Common myeloid progenitor, CD34-positive (primary cell): ENCODE measurements around the gene JMJD6.
A peak's percentile ranks its signal among the peaks of the same experiment; 100 is the strongest.

Source experiments
- CTCF ChIA-PET: fragments of 350-600 bp; sonication (Branson Sonifier 250); formaldehyde crosslinking; loops from one replicate; lab custom pipeline; 2021; ENCODE audit warnings: antibody characterized with exemption; lab: Charles Lee
- POLR2A ChIA-PET: fragments of 350-600 bp; sonication (Branson Sonifier 250); formaldehyde crosslinking; loops from one replicate; lab custom pipeline; 2021; ENCODE audit warnings: antibody characterized with exemption; lab: Charles Lee
- DNase-seq, 3 donors: peaks; one replicate each; pipeline versions ENCODE4 v3.0.0 to v3.0.0-alpha.2; 2013
- H3K27ac ChIP-seq, 2 experiments: 1 replicate in 1 of 2; 2 replicates in 1 of 2; pipeline ENCODE4 v1.7.0; 2013; ENCODE audit warnings: inconsistent platforms in 2 of 2, low read length in 2 of 2, mild to moderate bottlenecking in 2 of 2, low read depth in 1 of 2, moderate library complexity in 1 of 2; ENCODE audit not compliant: severe bottlenecking in 2 of 2, insufficient read depth in 1 of 2, poor library complexity in 1 of 2
- H3K27me3 ChIP-seq, 5 experiments: replicated peaks in 2 of 5; 1 replicate in 3 of 5; 2 replicates in 2 of 5; pipeline versions ENCODE4 v1.6.1 to v1.7.0; 2013; ENCODE audit warnings: low read length in 4 of 5, mild to moderate bottlenecking in 2 of 5, moderate library complexity in 2 of 5, inconsistent platforms in 1 of 5; ENCODE audit not compliant: insufficient read depth in 5 of 5, control insufficient read depth in 4 of 5
- H3K36me3 ChIP-seq, 4 experiments: 1 replicate in 2 of 4; 2 replicates in 2 of 4; pipeline versions ENCODE4 v1.6.1 to v1.7.0; 2013; ENCODE audit warnings: low read length in 3 of 4, control low read depth in 1 of 4, mild to moderate bottlenecking in 1 of 4; ENCODE audit not compliant: control insufficient read depth in 4 of 4, insufficient read depth in 4 of 4
- H3K4me1 ChIP-seq, 4 experiments: 1 replicate in 3 of 4; 2 replicates in 1 of 4; pipeline versions ENCODE4 v1.6.1 to v1.7.1; 2013; ENCODE audit warnings: low read length in 3 of 4, mild to moderate bottlenecking in 3 of 4, control low read depth in 1 of 4, inconsistent platforms in 1 of 4, moderate library complexity in 1 of 4; ENCODE audit not compliant: control insufficient read depth in 4 of 4, insufficient read depth in 4 of 4; ENCODE audit errors: control extremely low read depth in 1 of 4
- H3K4me3 ChIP-seq, 7 experiments: 1 replicate in 4 of 7; 2 replicates in 3 of 7; pipeline versions ENCODE4 v1.5.1 to v1.7.0; 2013; ENCODE audit warnings: mild to moderate bottlenecking in 7 of 7, low read length in 6 of 7, moderate library complexity in 6 of 7, inconsistent platforms in 2 of 7, low read depth in 2 of 7, control low read depth in 1 of 7; ENCODE audit not compliant: insufficient read depth in 4 of 7, control insufficient read depth in 1 of 7; ENCODE audit errors: extremely low read depth in 1 of 7
- H3K9me3 ChIP-seq, 5 experiments: 1 replicate in 4 of 5; 2 replicates in 1 of 5; pipeline versions ENCODE4 v1.6.1 to v1.7.1; 2013; ENCODE audit warnings: low read length in 4 of 5, mild to moderate bottlenecking in 2 of 5, inconsistent platforms in 1 of 5, low read depth in 1 of 5, moderate library complexity in 1 of 5; ENCODE audit not compliant: control insufficient read depth in 4 of 5, insufficient read depth in 2 of 5; ENCODE audit errors: control extremely low read depth in 1 of 5
- whole genome bisulfite sequencing: methylation state at CpG from one replicate; pipeline ENCODE4 v1.1.5; 2013; ENCODE audit not compliant: insufficient coverage; 5-methylcytosine and 5-hydroxymethylcytosine counted together

JMJD6 gene

GRCh38 chr17:76685366-76685765, 41.0 kb downstream of the JMJD6 start:
- H3K4me3 ChIP-seq, result no peak overlapping the region
- no peak overlapping the region for H3K27ac ChIP-seq
- H3K4me1 ChIP-seq, result peaks cover 0 to 5% (median 1%) of the 10 kb centered on the region in 4 experiments
- no peak for DNase-seq
- POLR2A ChIA-PET, result no interaction called here
- no peaks in the 10 kb centered on the region for H3K27me3 ChIP-seq
- 96% methylated on average over 9 of the region's 12 CpGs for WGBS
- CTCF ChIA-PET, result interaction anchor here (0.9 to 2.8 kb wide), 2 partner anchors 28 to 127 kb away, joined by 3 to 11 read pairs; no protein-coding TSS in a partner anchor
- H3K36me3 ChIP-seq, result no peaks in the 10 kb centered on the region
- no peaks in the 10 kb centered on the region for H3K9me3 ChIP-seq

- H3K4me3 ChIP-seq, result no peak overlapping the region
- no peak overlapping the region for H3K27ac ChIP-seq
- 80% methylated on average over 3 of the region's 7 CpGs for WGBS
- CTCF ChIA-PET, result interaction anchor here (0.9 to 2.8 kb wide), 2 partner anchors 29 to 127 kb away, joined by 3 to 11 read pairs; no protein-coding TSS in a partner anchor
- DNase-seq, result no peak
- POLR2A ChIA-PET, result interaction anchor here (1.2 kb wide), 1 partner anchor 25 kb away, joined by 3 read pairs; no protein-coding TSS in a partner anchor
- H3K9me3 ChIP-seq, result no peaks in the 10 kb centered on the region
- H3K36me3 ChIP-seq, result no peaks in the 10 kb centered on the region
- H3K27me3 ChIP-seq, result no peaks in the 10 kb centered on the region
- H3K4me1 ChIP-seq, result peaks cover 0 to 5% (median 1%) of the 10 kb centered on the region in 4 experiments
Measured at GRCh38 chr17:76684756-76685155, 41.6 kb downstream of the JMJD6 start.

- Histone ChIP-seq H3K36me3 (no peaks in the 10 kb centered on the region), H3K9me3 (no peaks in the 10 kb centered on the region), H3K4me3 (no peak overlapping the region), H3K27me3 (no peaks in the 10 kb centered on the region), H3K4me1 (peaks cover 0 to 5% (median 1%) of the 10 kb centered on the region in 4 experiments), H3K27ac (no peak overlapping the region)
- ChIA-PET POLR2A (interaction anchor here (1.2 kb wide), 1 partner anchor 26 kb away, joined by 3 read pairs; no protein-coding TSS in a partner anchor), CTCF (interaction anchor here (1.0 to 2.8 kb wide), 3 partner anchors 13 to 30 kb away, joined by 3 to 11 read pairs (median 8); no protein-coding TSS in a partner anchor)
- 95% methylated on average over 18 of the region's 25 CpGs for WGBS
- DNase-seq, result no peak
Measured at GRCh38 chr17:76683921-76684745, 42.3 kb downstream of the JMJD6 start.

- CTCF ChIA-PET, result interaction anchor here (0.6 to 2.8 kb wide), 4 partner anchors 12 to 31 kb away, joined by 3 to 11 read pairs (median 6); no protein-coding TSS in a partner anchor
Measured at GRCh38 chr17:76683011-76683755, 43.2 kb downstream of the JMJD6 start.

GRCh38 chr17:76682296-76682695, 44.1 kb downstream of the JMJD6 start:
- H3K4me1 ChIP-seq, result peaks cover 0 to 5% (median 1%) of the 10 kb centered on the region in 4 experiments

More at GRCh38 chr17:76683011-76683755, 43.2 kb downstream of the JMJD6 start:
- no peak for DNase-seq
- POLR2A ChIA-PET, result interaction anchor here (1.2 kb wide), 1 partner anchor 27 kb away, joined by 3 read pairs; no protein-coding TSS in a partner anchor
- no peak overlapping the region for H3K27ac ChIP-seq
- no peaks in the 10 kb centered on the region for H3K36me3 ChIP-seq
- no peaks in the 10 kb centered on the region for H3K27me3 ChIP-seq
- WGBS, result 88% methylated on average over 15 of the region's 18 CpGs
- no peaks in the 10 kb centered on the region for H3K9me3 ChIP-seq
- H3K4me1 ChIP-seq, result peaks cover 0 to 5% (median 1%) of the 10 kb centered on the region in 4 experiments
- H3K4me3 ChIP-seq, result no peak overlapping the region

GRCh38 chr17:76681222-76682137, 44.9 kb downstream of the JMJD6 start:
- DNase-seq, result peak; percentile 70 to 86 (median 78)
- Histone ChIP-seq H3K27me3 (no peaks in the 10 kb centered on the region), H3K36me3 (no peaks in the 10 kb centered on the region), H3K9me3 (no peaks in the 10 kb centered on the region), H3K4me1 (peaks cover 0 to 5% (median 1%) of the 10 kb centered on the region in 4 experiments), H3K4me3 (no peak overlapping the region), H3K27ac (no peak overlapping the region)
- CTCF ChIA-PET, result interaction anchor here (0.7 to 2.6 kb wide), 28 partner anchors 9 to 159 kb away, joined by 3 to 14 read pairs (median 5); partner anchors contain the start of gene MXRA7
- 71% methylated on average over 14 of the region's 16 CpGs for WGBS
- POLR2A ChIA-PET, result no interaction called here

More at GRCh38 chr17:76682296-76682695, 44.1 kb downstream of the JMJD6 start:
- peak in 1 of 3 donors; percentile 24 for DNase-seq
- WGBS, result 80% methylated on average over 5 of the region's 12 CpGs
- Histone ChIP-seq H3K36me3 (no peaks in the 10 kb centered on the region), H3K27ac (no peak overlapping the region), H3K27me3 (no peaks in the 10 kb centered on the region), H3K9me3 (no peaks in the 10 kb centered on the region), H3K4me3 (no peak overlapping the region)
- CTCF ChIA-PET, result interaction anchor here (0.9 to 2.6 kb wide), 18 partner anchors 9 to 157 kb away, joined by 3 to 14 read pairs (median 5); no protein-coding TSS in a partner anchor
- POLR2A ChIA-PET, result no interaction called here
